Measurements from ENCODE around the gene SDK1.

SDK1 gene

GRCh38 chr7:3548815-3549214 lies 247.8 kb downstream of the SDK1 start:
- no peak overlapping the region for H4K12ac ChIP-seq (ENCODE audit: low read depth, low read length)
- H2BK120ac ChIP-seq (ENCODE audit: insufficient read depth, low read length, poor library complexity): no peak overlapping the region
- no peak overlapping the region for H3K18ac ChIP-seq (ENCODE audit: low read length)
- no peaks in the 10 kb centered on the region for H3K79me1 ChIP-seq (ENCODE audit: low read length)
- no peak overlapping the region for H3K4me2 ChIP-seq (ENCODE audit: low read length)
- no peaks in the 10 kb centered on the region for H3K27me3 ChIP-seq (ENCODE audit: insufficient read depth, low read length)
- H3K79me2 ChIP-seq (ENCODE audit: control insufficient read depth, insufficient read depth, low read length, poor library complexity): no peaks in the 10 kb centered on the region
- H3K27ac ChIP-seq (ENCODE audit: low read depth, low read length): no peak overlapping the region
- no peak for DNase-seq
- no peaks in the 10 kb centered on the region for H3K9me3 ChIP-seq (ENCODE audit: insufficient read depth, low read depth, low read length)
- H3K23ac ChIP-seq (ENCODE audit: low read length): no peak overlapping the region
- no peaks in the 10 kb centered on the region for H3K36me3 ChIP-seq (ENCODE audit: control insufficient read depth in 1 of 2, insufficient read depth in 2 of 2, low read length in 2 of 2)
- no peak overlapping the region for H3K4ac ChIP-seq (ENCODE audit: low read depth, low read length)
- H3K14ac ChIP-seq (ENCODE audit: low read length): no peak overlapping the region
- H2AFZ ChIP-seq (ENCODE audit: insufficient read depth, low read length, poor library complexity): no peak overlapping the region
- no peak overlapping the region for H4K91ac ChIP-seq (ENCODE audit: low read depth, low read length)
- H3K4me3 ChIP-seq (ENCODE audit: low read depth, low read length): no peak overlapping the region
- H4K8ac ChIP-seq (ENCODE audit: low read depth, low read length): no peak overlapping the region
- WGBS (ENCODE audit: extremely low coverage, insufficient coverage, insufficient read length): no CpG with 5 or more reads among the region's 4 CpGs
- no peak overlapping the region for H2BK5ac ChIP-seq (ENCODE audit: low read depth, low read length, poor library complexity)
- no peak overlapping the region for H2BK12ac ChIP-seq (ENCODE audit: low read length)
- peaks cover 2 to 5% of the 10 kb centered on the region in 2 experiments for H3K4me1 ChIP-seq (ENCODE audit: control insufficient read depth in 1 of 2, insufficient read depth in 2 of 2, low read length in 2 of 2)
- H3K9ac ChIP-seq (ENCODE audit: low read length): no peak overlapping the region
- no peak overlapping the region for H2AK5ac ChIP-seq (ENCODE audit: low read length)

GRCh38 chr7:3549601-3550000 lies 248.5 kb downstream of the SDK1 start:
- Histone ChIP-seq H3K4ac (ENCODE audit: low read depth, low read length) (no peak overlapping the region), H2BK12ac (ENCODE audit: low read length) (no peak overlapping the region), H2AFZ (ENCODE audit: insufficient read depth, low read length, poor library complexity) (no peak overlapping the region), H3K27ac (ENCODE audit: low read depth, low read length) (no peak overlapping the region), H3K79me2 (ENCODE audit: control insufficient read depth, insufficient read depth, low read length, poor library complexity) (no peaks in the 10 kb centered on the region), H3K18ac (ENCODE audit: low read length) (no peak overlapping the region), H4K91ac (ENCODE audit: low read depth, low read length) (no peak overlapping the region), H2BK5ac (ENCODE audit: low read depth, low read length, poor library complexity) (no peak overlapping the region), H4K8ac (ENCODE audit: low read depth, low read length) (no peak overlapping the region), H3K23ac (ENCODE audit: low read length) (no peak overlapping the region), H3K9ac (ENCODE audit: low read length) (no peak overlapping the region), H3K4me1 (ENCODE audit: control insufficient read depth in 1 of 2, insufficient read depth in 2 of 2, low read length in 2 of 2) (peaks cover 2 to 6% of the 10 kb centered on the region in 2 experiments), H3K4me2 (ENCODE audit: low read length) (no peak overlapping the region), H3K27me3 (ENCODE audit: insufficient read depth, low read length) (no peaks in the 10 kb centered on the region), H3K79me1 (ENCODE audit: low read length) (no peaks in the 10 kb centered on the region), H3K36me3 (ENCODE audit: control insufficient read depth in 1 of 2, insufficient read depth in 2 of 2, low read length in 2 of 2) (no peaks in the 10 kb centered on the region), H4K12ac (ENCODE audit: low read depth, low read length) (no peak overlapping the region), H2AK5ac (ENCODE audit: low read length) (no peak overlapping the region), H3K9me3 (ENCODE audit: insufficient read depth, low read depth, low read length) (no peaks in the 10 kb centered on the region), H3K4me3 (ENCODE audit: low read depth, low read length) (no peak overlapping the region), H3K14ac (ENCODE audit: low read length) (no peak overlapping the region), H2BK120ac (ENCODE audit: insufficient read depth, low read length, poor library complexity) (no peak overlapping the region)
- WGBS (ENCODE audit: extremely low coverage, insufficient coverage, insufficient read length): no CpG with 5 or more reads among the region's 2 CpGs
- no peak for DNase-seq

GRCh38 chr7:3551536-3551935 lies 250.5 kb downstream of the SDK1 start:
- no peak overlapping the region for H2BK5ac ChIP-seq (ENCODE audit: low read depth, low read length, poor library complexity)
- DNase-seq: no peak
- no peaks in the 10 kb centered on the region for H3K9me3 ChIP-seq (ENCODE audit: insufficient read depth, low read depth, low read length)
- no peak overlapping the region for H3K4ac ChIP-seq (ENCODE audit: low read depth, low read length)
- no peak overlapping the region for H3K4me2 ChIP-seq (ENCODE audit: low read length)
- H3K23ac ChIP-seq (ENCODE audit: low read length): no peak overlapping the region
- H3K27me3 ChIP-seq (ENCODE audit: insufficient read depth, low read length): no peaks in the 10 kb centered on the region
- no peak overlapping the region for H3K18ac ChIP-seq (ENCODE audit: low read length)
- no peak overlapping the region for H3K9ac ChIP-seq (ENCODE audit: low read length)
- no peak overlapping the region for H2AFZ ChIP-seq (ENCODE audit: insufficient read depth, low read length, poor library complexity)
- H3K36me3 ChIP-seq (ENCODE audit: control insufficient read depth in 1 of 2, insufficient read depth in 2 of 2, low read length in 2 of 2): peaks cover 0 to under 1% of the 10 kb centered on the region in 2 experiments
- no peak overlapping the region for H4K91ac ChIP-seq (ENCODE audit: low read depth, low read length)
- H2BK120ac ChIP-seq (ENCODE audit: insufficient read depth, low read length, poor library complexity): no peak overlapping the region
- no peak overlapping the region for H3K14ac ChIP-seq (ENCODE audit: low read length)
- peaks cover 2 to 6% of the 10 kb centered on the region in 2 experiments for H3K4me1 ChIP-seq (ENCODE audit: control insufficient read depth in 1 of 2, insufficient read depth in 2 of 2, low read length in 2 of 2)
- no peak overlapping the region for H4K12ac ChIP-seq (ENCODE audit: low read depth, low read length)
- H4K8ac ChIP-seq (ENCODE audit: low read depth, low read length): no peak overlapping the region
- no peak overlapping the region for H2AK5ac ChIP-seq (ENCODE audit: low read length)
- no peaks in the 10 kb centered on the region for H3K79me2 ChIP-seq (ENCODE audit: control insufficient read depth, insufficient read depth, low read length, poor library complexity)
- H2BK12ac ChIP-seq (ENCODE audit: low read length): no peak overlapping the region
- no peak overlapping the region for H3K4me3 ChIP-seq (ENCODE audit: low read depth, low read length)
- H3K79me1 ChIP-seq (ENCODE audit: low read length): no peaks in the 10 kb centered on the region
- WGBS (ENCODE audit: extremely low coverage, insufficient coverage, insufficient read length): no CpG with 5 or more reads among the region's 6 CpGs
- H3K27ac ChIP-seq (ENCODE audit: low read depth, low read length): no peak overlapping the region

- Histone ChIP-seq H4K12ac (ENCODE audit: low read depth, low read length) (no peak overlapping the region), H3K4me1 (ENCODE audit: control insufficient read depth in 1 of 2, insufficient read depth in 2 of 2, low read length in 2 of 2) (peaks cover 2 to 6% of the 10 kb centered on the region in 2 experiments), H3K9ac (ENCODE audit: low read length) (no peak overlapping the region), H2AFZ (ENCODE audit: insufficient read depth, low read length, poor library complexity) (no peak overlapping the region), H2BK120ac (ENCODE audit: insufficient read depth, low read length, poor library complexity) (no peak overlapping the region), H3K4me2 (ENCODE audit: low read length) (no peak overlapping the region), H3K14ac (ENCODE audit: low read length) (no peak overlapping the region), H2AK5ac (ENCODE audit: low read length) (no peak overlapping the region), H3K27ac (ENCODE audit: low read depth, low read length) (no peak overlapping the region), H3K9me3 (ENCODE audit: insufficient read depth, low read depth, low read length) (no peaks in the 10 kb centered on the region), H2BK5ac (ENCODE audit: low read depth, low read length, poor library complexity) (no peak overlapping the region), H3K36me3 (ENCODE audit: control insufficient read depth in 1 of 2, insufficient read depth in 2 of 2, low read length in 2 of 2) (peaks cover 0 to 2% of the 10 kb centered on the region in 2 experiments), H3K27me3 (ENCODE audit: insufficient read depth, low read length) (no peaks in the 10 kb centered on the region), H3K4me3 (ENCODE audit: low read depth, low read length) (no peak overlapping the region), H2BK12ac (ENCODE audit: low read length) (no peak overlapping the region), H3K18ac (ENCODE audit: low read length) (no peak overlapping the region), H3K4ac (ENCODE audit: low read depth, low read length) (no peak overlapping the region), H3K79me1 (ENCODE audit: low read length) (no peaks in the 10 kb centered on the region), H3K23ac (ENCODE audit: low read length) (no peak overlapping the region), H3K79me2 (ENCODE audit: control insufficient read depth, insufficient read depth, low read length, poor library complexity) (no peaks in the 10 kb centered on the region), H4K91ac (ENCODE audit: low read depth, low read length) (no peak overlapping the region), H4K8ac (ENCODE audit: low read depth, low read length) (no peak overlapping the region)
- no peak for DNase-seq
- WGBS (ENCODE audit: extremely low coverage, insufficient coverage, insufficient read length): no CpG with 5 or more reads among the region's 1 CpG
Observed at GRCh38 chr7:3552499-3552898, 251.4 kb downstream of the SDK1 start.

Data from trophoblast cell (in vitro differentiated cells and primary cell).